Tibial nerve (tissue), 4 donors: Measurements from ENCODE around the gene SLC9A3.

ENCODE experiments used
- EP300 ChIP-seq, 2 donors: sonication (generic); formaldehyde crosslinking; IDR thresholded peaks; one replicate each; pipeline ENCODE4 v1.6.1; 2017; ENCODE audit warnings: antibody characterized with exemption in 2 of 2, mild to moderate bottlenecking in 1 of 2
- TF ChIP-seq, protein P1 (sequence below), 5 experiments: fragments of 200-600 bp in 3 of 5; fragments of 450-650 bp in 2 of 5; sonication (generic) in 3 of 5; IDR thresholded peaks; one replicate each; pipeline ENCODE4 v1.5.1; 2016 to 2019; ENCODE audit warnings: antibody characterized with exemption in 5 of 5, mild to moderate bottlenecking in 3 of 5, moderate library complexity in 2 of 5

DNA sequence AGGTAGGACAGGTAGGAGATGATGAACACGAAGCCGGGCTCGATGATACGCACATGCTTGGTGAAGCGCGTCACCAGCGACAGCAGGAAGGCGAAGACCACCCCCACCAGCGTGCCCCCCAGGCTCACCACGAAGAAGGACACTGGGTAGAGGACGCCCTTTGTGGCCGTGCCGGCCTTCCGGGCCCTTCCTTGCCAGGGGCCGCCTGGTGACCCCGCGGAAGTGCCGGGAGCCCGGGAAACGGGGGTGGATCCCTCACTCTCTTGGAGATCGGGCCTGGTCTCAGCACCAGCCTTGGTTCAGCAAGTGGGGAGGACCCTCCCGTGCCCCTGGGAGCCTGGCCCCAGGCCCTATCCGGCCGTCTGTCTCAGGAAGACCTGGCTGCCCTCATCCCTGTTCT lies 39.7 kb downstream of the SLC9A3 start:
- TF ChIP-seq, protein P1, sequence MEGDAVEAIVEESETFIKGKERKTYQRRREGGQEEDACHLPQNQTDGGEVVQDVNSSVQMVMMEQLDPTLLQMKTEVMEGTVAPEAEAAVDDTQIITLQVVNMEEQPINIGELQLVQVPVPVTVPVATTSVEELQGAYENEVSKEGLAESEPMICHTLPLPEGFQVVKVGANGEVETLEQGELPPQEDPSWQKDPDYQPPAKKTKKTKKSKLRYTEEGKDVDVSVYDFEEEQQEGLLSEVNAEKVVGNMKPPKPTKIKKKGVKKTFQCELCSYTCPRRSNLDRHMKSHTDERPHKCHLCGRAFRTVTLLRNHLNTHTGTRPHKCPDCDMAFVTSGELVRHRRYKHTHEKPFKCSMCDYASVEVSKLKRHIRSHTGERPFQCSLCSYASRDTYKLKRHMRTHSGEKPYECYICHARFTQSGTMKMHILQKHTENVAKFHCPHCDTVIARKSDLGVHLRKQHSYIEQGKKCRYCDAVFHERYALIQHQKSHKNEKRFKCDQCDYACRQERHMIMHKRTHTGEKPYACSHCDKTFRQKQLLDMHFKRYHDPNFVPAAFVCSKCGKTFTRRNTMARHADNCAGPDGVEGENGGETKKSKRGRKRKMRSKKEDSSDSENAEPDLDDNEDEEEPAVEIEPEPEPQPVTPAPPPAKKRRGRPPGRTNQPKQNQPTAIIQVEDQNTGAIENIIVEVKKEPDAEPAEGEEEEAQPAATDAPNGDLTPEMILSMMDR (IDR thresholded peaks at IDR 0.05) = no peak
- no peak for TF ChIP-seq EP300 (IDR thresholded peaks at IDR 0.05)
